ENCODE measurements around the gene ADAM23.

DNA sequence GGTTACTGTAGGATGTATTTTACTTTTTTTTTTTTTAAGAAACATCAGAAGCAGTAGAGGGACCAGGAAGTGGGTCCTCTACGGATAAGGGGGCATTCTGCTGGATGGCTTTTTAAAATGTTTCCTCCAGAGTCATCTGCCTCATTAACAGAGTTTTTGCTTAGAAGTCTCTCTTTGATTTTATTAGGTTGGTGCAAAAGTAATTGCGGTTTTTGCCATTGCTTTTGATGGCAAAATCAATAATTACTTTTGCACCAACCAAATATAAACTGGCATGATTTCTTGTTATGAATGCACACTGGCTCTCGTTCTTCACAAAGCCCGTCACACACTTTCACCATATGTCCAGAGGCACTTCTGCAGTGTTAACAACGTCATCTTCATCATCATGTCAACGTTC lies 130.5 kb downstream of the ADAM23 start:
- TF ChIP-seq, protein P1, sequence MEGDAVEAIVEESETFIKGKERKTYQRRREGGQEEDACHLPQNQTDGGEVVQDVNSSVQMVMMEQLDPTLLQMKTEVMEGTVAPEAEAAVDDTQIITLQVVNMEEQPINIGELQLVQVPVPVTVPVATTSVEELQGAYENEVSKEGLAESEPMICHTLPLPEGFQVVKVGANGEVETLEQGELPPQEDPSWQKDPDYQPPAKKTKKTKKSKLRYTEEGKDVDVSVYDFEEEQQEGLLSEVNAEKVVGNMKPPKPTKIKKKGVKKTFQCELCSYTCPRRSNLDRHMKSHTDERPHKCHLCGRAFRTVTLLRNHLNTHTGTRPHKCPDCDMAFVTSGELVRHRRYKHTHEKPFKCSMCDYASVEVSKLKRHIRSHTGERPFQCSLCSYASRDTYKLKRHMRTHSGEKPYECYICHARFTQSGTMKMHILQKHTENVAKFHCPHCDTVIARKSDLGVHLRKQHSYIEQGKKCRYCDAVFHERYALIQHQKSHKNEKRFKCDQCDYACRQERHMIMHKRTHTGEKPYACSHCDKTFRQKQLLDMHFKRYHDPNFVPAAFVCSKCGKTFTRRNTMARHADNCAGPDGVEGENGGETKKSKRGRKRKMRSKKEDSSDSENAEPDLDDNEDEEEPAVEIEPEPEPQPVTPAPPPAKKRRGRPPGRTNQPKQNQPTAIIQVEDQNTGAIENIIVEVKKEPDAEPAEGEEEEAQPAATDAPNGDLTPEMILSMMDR (IDR thresholded peaks at IDR 0.05), result no peak
- no peak for TF ChIP-seq POLR2A (IDR thresholded peaks at IDR 0.05)

Data from adrenal gland (tissue), 5 donors.